ENCODE measurements around the gene ZNF70.

ZNF70 gene

DNA sequence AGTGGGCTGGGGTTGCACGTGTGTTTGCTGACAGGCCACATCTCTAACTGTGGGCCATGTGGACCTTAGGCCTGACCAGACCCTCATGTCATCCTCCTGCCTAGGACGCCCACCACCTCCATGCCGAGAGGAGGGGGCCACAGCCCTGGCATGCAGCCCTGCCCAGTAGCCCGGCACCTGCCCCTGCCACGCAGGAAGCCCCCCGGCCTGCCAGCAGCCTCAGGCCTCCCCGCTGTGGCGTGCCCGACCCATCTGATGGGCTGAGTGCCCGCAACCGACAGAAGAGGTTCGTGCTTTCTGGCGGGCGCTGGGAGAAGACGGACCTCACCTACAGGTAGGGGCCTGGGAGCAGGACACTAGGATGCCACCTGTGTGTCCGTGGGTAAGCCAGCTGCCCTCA is 28.2 kb upstream of the ZNF70 start:
- no peak for DNase-seq (ENCODE audit: low read depth)

DNA sequence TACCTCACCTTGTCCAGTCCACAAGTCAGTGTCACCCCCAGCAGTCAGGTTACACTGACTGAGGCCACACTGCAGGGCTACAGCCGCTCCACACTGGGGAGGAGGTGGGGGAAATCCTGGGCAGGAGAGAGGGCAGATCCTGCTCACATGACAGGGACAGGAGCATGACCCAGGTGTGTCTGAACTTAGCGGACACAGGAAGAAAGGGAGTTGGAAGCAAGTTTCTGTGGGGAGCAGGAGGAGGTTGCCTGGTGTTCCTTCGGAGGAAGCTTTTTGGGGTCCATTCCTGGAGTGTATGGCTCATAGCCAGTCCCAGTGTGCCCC is 27.6 kb upstream of the ZNF70 start:
- no peak for DNase-seq (ENCODE audit: low read depth)

DNA sequence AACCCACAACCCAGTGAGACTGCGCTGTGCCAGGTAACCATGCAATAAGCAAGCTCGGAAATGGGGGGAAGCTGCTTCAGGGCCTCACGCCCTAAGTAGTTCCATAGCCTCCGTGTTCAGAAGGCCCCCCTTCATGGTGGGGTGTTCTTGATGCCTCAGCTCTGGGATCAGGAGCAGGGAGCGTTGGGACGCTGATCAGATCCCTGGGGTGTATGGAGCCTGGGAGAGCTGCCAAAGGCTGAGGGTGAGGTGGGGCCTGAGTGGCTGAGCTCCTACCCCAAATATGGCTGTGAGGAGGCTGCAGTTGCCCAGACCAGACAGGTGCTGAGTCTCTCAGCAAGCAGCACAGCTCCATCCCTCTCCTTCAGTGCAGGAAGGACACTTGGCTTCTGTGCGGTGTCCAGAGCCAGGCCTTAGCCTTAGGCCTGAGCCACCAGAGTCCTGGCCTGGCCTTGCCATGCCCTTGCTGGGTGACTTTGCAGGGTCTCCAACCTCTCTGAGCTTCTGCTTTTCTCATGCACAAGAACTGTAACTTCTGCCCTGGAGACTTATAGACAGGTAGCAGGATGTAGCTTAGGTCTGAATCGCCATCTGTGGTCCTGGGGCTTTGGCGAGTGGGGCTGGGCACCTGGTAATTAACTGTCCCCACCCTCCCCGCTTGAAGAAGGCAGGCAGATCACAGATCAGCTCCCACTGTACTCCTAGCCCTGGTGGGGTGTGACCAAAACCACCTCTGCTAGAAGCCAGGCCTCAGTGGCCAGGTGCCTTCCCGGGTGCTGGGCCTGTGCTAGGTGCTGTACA is 27.1 kb upstream of the ZNF70 start:
- DNase-seq (ENCODE audit: low read depth) = no peak

DNA sequence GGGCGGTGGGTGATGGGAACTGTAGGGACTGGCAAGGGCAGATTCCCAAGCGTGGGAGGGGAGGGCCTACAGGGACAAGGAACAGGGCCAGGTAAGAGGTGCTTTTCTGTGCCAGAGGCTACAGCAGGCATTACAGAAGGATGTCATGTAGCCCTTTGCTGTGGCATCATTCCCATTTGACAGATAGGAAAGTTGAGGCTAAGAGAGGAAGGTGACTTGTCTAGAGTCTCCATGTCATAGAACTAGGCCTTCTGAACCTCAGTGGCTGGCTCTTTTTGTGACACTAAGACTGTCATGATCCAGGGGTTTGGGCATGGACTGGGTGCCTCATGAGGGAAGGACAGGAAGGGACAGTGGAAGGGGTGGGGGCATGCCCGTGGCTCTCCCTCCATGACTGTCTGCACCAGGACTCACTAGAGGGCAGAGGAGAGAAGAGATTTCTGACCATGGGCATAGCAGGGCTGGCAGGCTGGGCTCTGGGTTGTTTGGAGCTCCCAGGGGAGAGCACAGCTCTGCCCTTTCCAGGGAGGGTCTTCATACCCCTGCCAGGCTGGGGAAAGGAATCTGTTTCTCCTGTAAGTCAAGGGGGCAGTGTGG is 25.0 kb upstream of the ZNF70 start:
- DNase-seq (ENCODE audit: low read depth) = no peak

DNA sequence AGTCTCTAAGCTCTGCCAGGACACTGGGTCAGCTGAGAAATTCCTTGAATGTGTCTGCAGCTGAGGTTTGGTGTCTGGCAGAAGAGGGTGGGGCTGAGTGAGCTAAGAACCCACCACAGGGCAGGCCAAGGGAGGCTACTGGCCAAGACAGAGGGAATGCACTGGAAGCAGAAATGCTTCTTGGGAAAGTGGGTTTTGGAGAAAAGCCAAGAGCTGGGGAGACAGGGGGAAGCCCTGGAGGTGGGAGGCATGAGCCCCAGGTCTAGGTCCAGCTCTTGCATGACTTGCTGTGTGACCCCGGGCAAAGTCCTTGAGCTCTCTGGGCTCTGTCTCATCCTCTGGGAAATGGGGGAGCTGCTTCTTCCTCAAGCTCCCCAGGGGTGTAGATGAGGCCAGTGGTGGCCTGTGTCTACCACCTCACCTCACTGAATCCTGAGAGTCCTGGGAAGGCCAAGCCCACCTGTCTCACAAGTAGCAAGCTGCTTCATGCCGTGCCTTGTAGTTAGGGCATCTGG is 24.1 kb upstream of the ZNF70 start:
- DNase-seq (ENCODE audit: low read depth) = no peak

DNA sequence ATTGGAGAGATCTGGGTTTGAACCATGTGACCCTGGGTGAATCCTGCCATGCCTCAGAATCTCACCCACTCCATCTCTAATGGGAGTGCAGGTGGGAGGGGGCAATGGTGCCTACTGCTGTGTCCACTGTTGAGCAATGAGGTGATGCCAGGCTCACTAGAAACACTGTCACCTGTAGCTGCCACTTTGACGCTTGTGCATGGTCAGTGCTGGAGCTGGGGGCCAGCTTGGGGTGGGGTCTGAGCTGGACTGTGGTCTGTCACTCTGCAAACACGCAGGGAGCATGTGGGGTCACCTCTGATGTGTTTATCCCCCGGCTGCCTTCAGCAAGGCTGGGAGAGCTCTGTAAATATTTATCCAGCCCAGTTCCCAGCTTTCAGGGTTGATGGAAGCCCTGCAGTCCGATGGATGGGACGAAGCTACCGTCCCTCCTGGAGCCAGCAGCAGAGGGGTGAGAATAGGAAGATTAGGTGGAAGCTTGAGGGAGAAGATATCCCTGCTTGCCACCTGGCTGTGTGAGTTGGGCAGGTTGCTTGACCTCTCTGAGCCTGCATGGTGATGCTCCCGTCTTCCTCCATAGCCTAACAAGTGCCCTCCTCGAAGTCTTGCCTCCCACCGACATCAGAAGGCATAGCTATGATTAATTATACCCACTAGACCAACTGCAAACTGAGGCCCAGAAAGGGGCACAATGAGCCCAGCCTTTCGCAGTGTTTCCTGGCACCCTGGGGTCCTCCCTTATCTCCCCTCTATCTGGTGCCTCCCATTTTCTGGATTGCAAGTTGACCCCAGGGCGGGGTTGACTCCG is 23.4 kb upstream of the ZNF70 start:
- no peak for DNase-seq (ENCODE audit: low read depth)

- no peak for DNase-seq (ENCODE audit: low read depth)
Measured at GRCh38 chr22:23773483-23774113, 22.7 kb upstream of the ZNF70 start.

- peak; percentile 39 for DNase-seq (ENCODE audit: low read depth)
Measured at GRCh38 chr22:23772649-23773473, 21.9 kb upstream of the ZNF70 start, which contains the start of gene MMP11. Gene MMP11, plus strand, starts transcription at chr22:23772849. Its CDS starts 22 bp downstream, at chr22:23772871.

- DNase-seq (ENCODE audit: low read depth) = no peak
Measured at GRCh38 chr22:23772315-23772648, 21.4 kb upstream of the ZNF70 start.

- no peak for DNase-seq (ENCODE audit: low read depth)
Measured at GRCh38 chr22:23769321-23769965, 18.5 kb upstream of the ZNF70 start.

- DNase-seq (ENCODE audit: low read depth) = peak; percentile 69
Measured at GRCh38 chr22:23767673-23768548, 17.0 kb upstream of the ZNF70 start, which contains the start of gene CHCHD10. Gene CHCHD10, minus strand, starts transcription at chr22:23767972. Its CDS starts 98 bp downstream, at chr22:23767874.

- DNase-seq (ENCODE audit: low read depth) = no peak
Measured at GRCh38 chr22:23767303-23767672, 16.4 kb upstream of the ZNF70 start.

DNA sequence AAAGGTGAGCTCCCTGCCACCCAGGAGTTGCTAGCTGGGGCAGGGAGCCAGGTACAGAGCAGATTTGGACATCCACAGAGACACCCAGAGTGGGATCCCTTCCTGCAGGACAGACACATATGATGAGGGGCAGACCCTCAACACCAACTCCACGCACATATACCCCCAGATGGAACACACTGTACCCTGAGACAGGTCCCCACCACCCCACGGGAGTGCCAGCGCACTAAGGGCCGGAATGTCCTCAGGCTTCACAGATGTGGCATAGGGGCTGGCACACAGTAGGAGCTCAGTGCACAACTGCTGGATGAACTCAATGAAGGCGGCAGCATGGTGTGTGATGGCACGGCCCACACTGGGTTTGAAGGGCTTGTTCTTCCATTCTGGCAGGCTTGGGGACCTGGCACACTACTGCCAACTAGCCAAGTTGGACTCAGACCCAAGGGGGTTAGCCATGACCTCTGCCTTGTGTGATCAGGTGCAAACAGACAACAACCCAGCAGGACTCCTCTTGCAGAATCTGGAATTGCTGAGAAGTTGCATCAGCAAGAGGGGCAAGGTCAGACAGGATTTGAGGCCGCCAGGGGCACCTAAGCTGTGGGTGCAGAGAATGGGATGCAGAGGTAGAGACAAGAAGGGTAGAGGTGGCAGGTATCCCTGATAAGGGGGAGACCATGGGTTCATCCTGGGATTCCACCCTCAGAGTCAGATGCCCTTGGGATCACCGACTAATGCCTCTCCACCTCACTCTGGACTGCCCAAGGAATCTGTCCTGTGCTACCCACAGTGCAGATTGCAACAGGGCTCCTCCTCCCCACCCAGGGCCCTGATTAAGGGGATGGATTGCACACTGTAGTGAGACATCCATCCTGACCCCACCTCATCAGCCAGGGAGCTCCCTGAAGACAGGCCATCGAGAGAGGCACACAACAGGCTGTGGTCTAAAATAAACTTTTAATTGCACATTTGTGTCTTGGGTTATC is 14.3 kb upstream of the ZNF70 start:
- no peak for DNase-seq (ENCODE audit: low read depth)

DNA sequence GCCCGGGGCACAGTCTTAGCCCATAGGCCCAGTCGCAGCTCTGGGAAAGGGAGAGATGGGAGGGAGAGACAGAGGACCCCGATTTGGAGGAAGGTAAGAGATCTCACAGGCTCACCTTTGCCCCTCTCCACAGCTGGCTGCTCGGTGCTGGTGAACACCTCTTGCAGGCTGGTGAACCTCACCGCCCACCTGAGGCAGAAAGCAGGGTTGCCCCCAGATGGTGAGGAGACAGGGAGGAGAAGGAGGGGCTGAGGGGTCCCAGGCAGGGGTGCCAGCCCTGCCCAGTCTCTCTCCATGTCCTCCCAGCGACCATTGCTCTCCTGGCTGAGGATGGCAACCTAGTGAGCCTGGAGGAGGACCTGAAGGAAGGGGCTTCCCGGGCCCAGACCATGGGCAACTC is 13.0 kb upstream of the ZNF70 start:
- DNase-seq (ENCODE audit: low read depth) = no peak

DNA sequence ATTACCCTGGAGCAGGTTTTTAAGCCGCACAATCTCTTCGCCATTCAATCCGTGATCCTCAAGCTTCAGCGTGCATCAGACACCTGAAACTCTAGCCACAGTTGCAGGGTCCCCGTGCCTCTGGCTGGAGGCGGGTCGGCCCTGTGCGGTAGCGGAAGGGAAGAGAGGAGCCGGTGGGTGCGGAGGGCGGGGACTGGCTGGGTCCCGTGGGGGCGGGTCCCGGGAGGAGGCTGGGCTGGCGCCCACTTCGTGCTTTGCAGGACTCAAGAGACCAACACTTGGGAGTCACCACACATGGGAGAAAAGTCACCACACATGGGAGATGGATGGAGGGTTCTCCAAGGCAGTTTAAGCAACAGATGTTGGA is 12.7 kb upstream of the ZNF70 start:
- DNase-seq (ENCODE audit: low read depth) = peak; percentile 49

- DNase-seq (ENCODE audit: low read depth) = no peak
Measured at GRCh38 chr22:23762842-23763578, 12.1 kb upstream of the ZNF70 start, which contains the start of gene C22orf15. Gene C22orf15, plus strand, starts transcription at chr22:23762990. Its CDS starts 317 bp downstream, at chr22:23763307.

DNA sequence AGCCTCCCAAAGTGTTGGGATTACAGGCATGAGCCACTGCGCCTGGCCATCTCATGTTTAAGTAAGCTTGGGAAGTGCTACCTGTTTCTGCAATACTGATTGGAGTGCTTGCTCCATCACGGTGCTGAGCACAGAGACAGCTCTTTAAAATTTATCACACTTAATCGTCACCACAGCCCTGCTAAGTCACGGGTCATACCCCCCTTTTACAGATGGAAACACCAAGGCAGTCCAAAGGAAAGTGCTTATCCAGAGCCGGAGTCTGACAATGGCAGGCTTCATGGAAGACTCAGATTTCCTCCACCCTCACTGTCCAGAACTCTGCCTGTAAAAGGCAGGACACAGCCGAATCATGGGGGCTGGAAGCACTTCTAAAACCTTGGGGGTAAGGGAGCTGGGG is 9.1 kb upstream of the ZNF70 start:
- no peak for DNase-seq (ENCODE audit: low read depth)

- DNase-seq (ENCODE audit: low read depth) = no peak
Measured at GRCh38 chr22:23759566-23759965, 8.7 kb upstream of the ZNF70 start.

Data from stimulated activated CD8-positive, alpha-beta memory T cell treated with anti-CD3 and anti-CD28 coated beads, Interleukin-4, amount 100 ng/mL, for 24 hours (primary cell).